GM12878 (cell line): ENCODE measurements around the gene VMP1. TPM values are rescaled to one million over a fixed set of nuclear protein-coding genes. Genes with fewer than 3 reads are reported as not detected.
A peak's percentile ranks its signal among the peaks of the same experiment; 100 is the strongest.

Experiments
- ATAC-seq: fragments of 200-7000 bp; cut with Tn5 transposase; 3 replicates; pipeline ENCODE4 v1.9.1; 2020; ENCODE audit warnings: mild to moderate bottlenecking, moderate library complexity
- BruUV-seq: library from RNA; stranded (reverse); fragments of 400-500 nt; replicated peaks from 2 replicates; lab custom pipeline; 2021; lab: Mats Ljungman, UMichigan
- CTCF ChIA-PET: fragments of 300-600 bp; sonication (Branson Sonifier 250); formaldehyde crosslinking; extraction: SDS; loops from one replicate; lab custom pipeline; 2021; ENCODE audit warnings: inconsistent platforms; lab: Yijun Ruan, JAX
- POLR2A ChIA-PET: fragments of 350-600 bp; formaldehyde crosslinking; extraction: SDS; loops from one replicate; lab custom pipeline; 2021; ENCODE audit warnings: inconsistent platforms; lab: Charles Lee
- RAD21 ChIA-PET: fragments of 300-600 bp; sonication (Branson Sonifier 250); formaldehyde crosslinking; loops from one replicate; lab custom pipeline; 2023; ENCODE audit warnings: antibody characterized with exemption; ENCODE audit not compliant: unreplicated experiment; lab: Charles Lee
- SMC1A ChIA-PET: fragments of 300-600 bp; sonication (Branson Sonifier 250); formaldehyde crosslinking; loops from one replicate; lab custom pipeline; 2023; ENCODE audit not compliant: unreplicated experiment, uncharacterized antibody; lab: Charles Lee
- DNase-seq: peaks from one replicate; pipeline ENCODE4 v3.0.0-alpha.2; 2011; ENCODE audit warnings: low read depth, low spot score
- FAIRE-seq: peaks from 3 replicates; lab custom pipeline; 2011; peaks lifted over from hg19 to GRCh38; lab: Jason Lieb, UNC
- H2AFZ ChIP-seq: 2 replicates; pipeline ENCODE4 v1.6.0; 2011; ENCODE audit warnings: low read depth, low read length, control low read depth; ENCODE audit not compliant: control insufficient read depth
- H3K27ac ChIP-seq: 2 replicates; pipeline ENCODE4 v1.5.1; 2011; ENCODE audit warnings: control low read depth; ENCODE audit not compliant: control insufficient read depth, insufficient read depth
- H3K27me3 ChIP-seq, 2 experiments: replicated peaks in 1 of 2; 2 replicates each; pipeline versions ENCODE4 v1.6.0 to v1.6.1; 2011; ENCODE audit warnings: low read length in 1 of 2; ENCODE audit not compliant: control insufficient read depth in 2 of 2, insufficient read depth in 2 of 2
- H3K36me3 ChIP-seq, 2 experiments: 2 replicates each; pipeline ENCODE4 v1.5.1; 2011; ENCODE audit warnings: low read length in 1 of 2; ENCODE audit not compliant: control insufficient read depth in 2 of 2, insufficient read depth in 2 of 2
- H3K4me1 ChIP-seq: 2 replicates; pipeline ENCODE4 v1.6.1; 2011; ENCODE audit warnings: mild to moderate bottlenecking, low read length, moderate library complexity, mixed read lengths; ENCODE audit not compliant: control insufficient read depth, insufficient read depth
- H3K4me2 ChIP-seq: 2 replicates; pipeline ENCODE4 v1.6.0; 2011; ENCODE audit warnings: control low read depth; ENCODE audit not compliant: control insufficient read depth, insufficient read depth
- H3K4me3 ChIP-seq: fragments of 200-600 bp; sonication (generic); 2 replicates; pipeline ENCODE4 v1.5.1; 2016
- H3K79me2 ChIP-seq: 2 replicates; pipeline ENCODE4 v1.6.0; 2011; ENCODE audit warnings: low read length; ENCODE audit not compliant: control insufficient read depth, insufficient read depth
- H3K9ac ChIP-seq: 2 replicates; pipeline ENCODE4 v1.8.0; 2011; ENCODE audit warnings: low read length, control low read depth, mixed read lengths; ENCODE audit not compliant: control insufficient read depth, insufficient read depth
- H3K9me3 ChIP-seq: replicated peaks from 3 replicates; pipeline ENCODE4 v1.5.1; 2011; ENCODE audit warnings: mild to moderate bottlenecking, low read length; ENCODE audit not compliant: control insufficient read depth, insufficient read depth
- H4K20me1 ChIP-seq: 2 replicates; pipeline ENCODE4 v1.6.0; 2011; ENCODE audit not compliant: control insufficient read depth, insufficient read depth
- CREB1 ChIP-seq: IDR thresholded peaks from 2 replicates; pipeline ENCODE4 v1.6.1; 2012; ENCODE audit warnings: low read depth, mild to moderate bottlenecking, inconsistent platforms
- DPF2 ChIP-seq: fragments of 450-650 bp; IDR thresholded peaks from 2 replicates; pipeline ENCODE4 v1.6.1; 2017; ENCODE audit warnings: mild to moderate bottlenecking
- EP300 ChIP-seq, 2 experiments: fragments of 150-350 bp in 1 of 2; IDR thresholded peaks; 2 replicates each; pipeline ENCODE4 v1.6.1; 2011 to 2012; ENCODE audit warnings: low read depth in 2 of 2, low read length in 2 of 2, borderline replicate concordance in 1 of 2, improper control_type of control experiment in 1 of 2, inconsistent platforms in 1 of 2; ENCODE audit not compliant: control insufficient read depth in 1 of 2
- FOXM1 ChIP-seq: IDR thresholded peaks from 2 replicates; pipeline ENCODE4 v1.6.1; 2012; ENCODE audit warnings: low read depth, mild to moderate bottlenecking, inconsistent platforms, low read length, moderate library complexity
- JUNB ChIP-seq: IDR thresholded peaks from 2 replicates; pipeline ENCODE4 v1.6.1; 2016; ENCODE audit warnings: antibody characterized with exemption, mild to moderate bottlenecking
- KAT2A ChIP-seq: conservative IDR thresholded peaks from 2 replicates; pipeline ENCODE4 v1.6.1; 2011; ENCODE audit warnings: low read depth, low read length; ENCODE audit not compliant: control insufficient read depth
- MAX ChIP-seq: IDR thresholded peaks from 2 replicates; pipeline ENCODE4 v1.6.1; 2012; ENCODE audit warnings: low read depth, low read length, improper control_type of control experiment
- MXI1 ChIP-seq: fragments of 150-350 bp; IDR thresholded peaks from 2 replicates; pipeline ENCODE4 v1.6.1; 2011; ENCODE audit warnings: low read depth, mild to moderate bottlenecking, inconsistent platforms, low read length, improper control_type of control experiment
- NFYA ChIP-seq: IDR thresholded peaks from 2 replicates; pipeline ENCODE4 v1.6.1; 2011; ENCODE audit warnings: low read depth, mild to moderate bottlenecking, low read length, improper control_type of control experiment, borderline replicate concordance
- PKNOX1 ChIP-seq: fragments of 450-650 bp; IDR thresholded peaks from 2 replicates; pipeline ENCODE4 v1.6.1; 2016; ENCODE audit warnings: mild to moderate bottlenecking
- RAD21 ChIP-seq: IDR thresholded peaks from 2 replicates; pipeline ENCODE4 v1.6.1; 2011; ENCODE audit warnings: mild to moderate bottlenecking, low read depth, low read length, moderate library complexity; ENCODE audit not compliant: insufficient read depth
- RB1 ChIP-seq: fragments of 450-650 bp; formaldehyde crosslinking; IDR thresholded peaks from 2 replicates; pipeline ENCODE4 v1.6.1; 2017; ENCODE audit warnings: mild to moderate bottlenecking, borderline replicate concordance
- SMAD5 ChIP-seq: IDR thresholded peaks from 2 replicates; pipeline ENCODE4 v1.6.1; 2016; ENCODE audit warnings: antibody characterized with exemption, low read depth
- SPI1 ChIP-seq: IDR thresholded peaks from 2 replicates; pipeline ENCODE4 v1.6.1; 2011; ENCODE audit warnings: low read depth, mild to moderate bottlenecking, low read length, moderate library complexity, borderline replicate concordance; ENCODE audit not compliant: insufficient read depth
- TCF12 ChIP-seq: IDR thresholded peaks from 2 replicates; pipeline ENCODE4 v1.6.1; 2011; ENCODE audit warnings: low read depth, mild to moderate bottlenecking, low read length
- TCF7 ChIP-seq: IDR thresholded peaks from 2 replicates; pipeline ENCODE4 v1.6.1; 2014; ENCODE audit warnings: antibody characterized with exemption, borderline replicate concordance
- ZNF207 ChIP-seq: fragments of 450-650 bp; IDR thresholded peaks from 2 replicates; pipeline ENCODE4 v1.6.1; 2014; ENCODE audit warnings: antibody characterized with exemption, mild to moderate bottlenecking, borderline replicate concordance
- ZNF24 ChIP-seq: fragments of 450-650 bp; IDR thresholded peaks from 2 replicates; pipeline ENCODE4 v1.6.1; 2017; ENCODE audit warnings: antibody characterized with exemption, mild to moderate bottlenecking
- ZZZ3 ChIP-seq: IDR thresholded peaks from 2 replicates; pipeline ENCODE4 v1.6.1; 2011; ENCODE audit warnings: low read depth; ENCODE audit not compliant: control insufficient read depth, insufficient read length
- WGBS: methylation state at CpG from one replicate; pipeline ENCODE4 v1.1.6; 2016; ENCODE audit warnings: low lambda C conversion rate; ENCODE audit not compliant: insufficient replicate concordance, insufficient coverage; ENCODE audit errors: missing lambda C conversion rate; 5-methylcytosine and 5-hydroxymethylcytosine counted together
- in situ Hi-C: fragments of 300-500 bp; cut with MboI; formaldehyde crosslinking; loops from 9 replicates; pipeline ENCODE4 v1.14.3; 2018; ENCODE audit warnings: mixed read lengths
- intact Hi-C: fragments of 100-400 bp; cut with micrococcal nuclease; formaldehyde crosslinking; loops from one replicate; pipeline ENCODE4 v1.14.2; 2022; ENCODE audit not compliant: unreplicated experiment
- polyA plus RNA-seq, 11 experiments: library from polyadenylated mRNA; depleted of rRNA in 4 of 11; unstranded in 6 of 11; stranded (reverse) in 5 of 11; fragments of >200 nt; fragmentation: Nextera tagmentation in 4 of 11; fragmentation: Illumina TruSeq in 1 of 11; extraction: Ambion mirVana in 4 of 11; extraction: Trizol in 1 of 11; gene quantifications; 1 replicate in 1 of 11; 2 replicates in 10 of 11; pipeline versions ENCODE4 v1.2.1 to v1.2.3, GENCODE V29; 2011 to 2016; ENCODE audit warnings: inconsistent platforms in 2 of 11, missing spikeins in 2 of 11, low read depth in 1 of 11
- total RNA-seq, 4 experiments: library from RNA; depleted of rRNA in 3 of 4; stranded (reverse); fragments of >200 nt in 3 of 4; fragmentation: Illumina TruSeq in 1 of 4; extraction: Trizol in 1 of 4; gene quantifications; 2 replicates each; pipeline versions ENCODE4 v1.2.1 to v1.2.3, GENCODE V29; 2013 to 2021
- TF ChIP-seq, protein P1 (sequence below): fragments of 450-650 bp; IDR thresholded peaks from 2 replicates; pipeline ENCODE4 v1.6.1; 2017; ENCODE audit warnings: low read depth, mild to moderate bottlenecking, moderate library complexity

The VMP1 gene
- total and polyA plus RNA-seq, 10 of the 15 experiments (the other 5 are each of a cell fraction or from before 2014, with no cell fraction given): 88.4 to 199 (median 132) TPM

DNA sequence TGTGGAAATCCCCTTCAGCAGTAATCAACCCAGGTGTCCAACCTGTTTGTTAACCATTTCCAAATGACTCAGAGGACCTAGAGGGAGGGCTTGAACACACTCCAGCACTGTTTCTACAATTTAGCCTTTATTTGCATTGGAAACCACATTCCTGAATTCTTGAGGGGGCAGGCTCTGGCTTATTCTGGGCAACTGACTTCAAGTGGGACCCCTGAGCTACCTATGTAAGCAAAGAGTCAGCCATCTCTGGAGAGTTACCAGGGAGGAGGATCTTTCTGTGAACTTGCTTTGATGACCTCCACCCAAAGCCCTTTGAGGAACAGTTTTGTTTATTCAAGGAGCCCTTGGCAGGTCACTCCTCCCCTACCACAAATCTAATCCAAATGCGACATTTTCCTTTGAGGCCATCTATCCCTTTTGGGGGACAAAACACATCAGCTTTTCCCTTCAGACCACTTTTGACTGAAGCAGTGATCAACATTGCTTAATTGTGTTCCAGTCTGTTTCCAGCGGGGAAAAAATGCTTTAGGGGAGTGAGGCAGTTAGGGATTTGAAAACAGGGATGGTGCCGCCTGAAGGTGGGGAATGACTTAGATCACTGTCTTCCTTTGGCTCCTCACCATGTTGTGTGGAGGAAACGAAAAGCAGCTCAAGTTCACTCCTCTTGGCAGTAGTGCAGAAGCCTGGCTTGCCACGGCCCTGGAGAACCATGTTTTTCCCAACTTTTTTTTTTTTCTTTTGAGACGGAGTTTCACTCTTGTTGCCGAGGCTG is 139.1 kb downstream of the VMP1 start:
- Histone ChIP-seq H3K36me3 (no peaks in the 10 kb centered on the region; a peak in 1 of 4 replicates), H3K4me3 (peak overlapping the region; percentile 28; the same call in 1 of the 2 replicates), H3K9ac (peak overlapping the region; percentile 60; the same call in 1 of the 2 replicates), H3K27ac (peak overlapping the region; percentile 68), H3K4me1 (peaks cover 55% of the 10 kb centered on the region), H3K27me3 (no peaks in the 10 kb centered on the region), H3K79me2 (peaks cover 12% of the 10 kb centered on the region), H4K20me1 (no peaks in the 10 kb centered on the region), H3K4me2 (peak overlapping the region; percentile 78), H3K9me3 (no peaks in the 10 kb centered on the region), H2AFZ (0 out of 2 replicates have a peak overlapping the region, but pooled peaks have one; percentile 12)
- ChIA-PET CTCF (interaction anchor here (0.6 to 2.6 kb wide), 6 partner anchors 9 to 107 kb away, joined by 3 to 12 read pairs (median 4); no protein-coding TSS in a partner anchor), POLR2A (interaction anchor here (0.6 to 13.3 kb wide), 13 partner anchors 9 to 455 kb away, joined by 3 to 332 read pairs (median 5); no protein-coding TSS in a partner anchor), SMC1A (interaction anchor here (0.6 to 12.6 kb wide), 9 partner anchors 9 to 304 kb away, joined by 3 to 143 read pairs (median 28); no protein-coding TSS in a partner anchor), RAD21 (interaction anchor here (1.4 to 8.4 kb wide), 6 partner anchors 9 to 93 kb away, joined by 3 to 149 read pairs (median 26); no protein-coding TSS in a partner anchor)
- intact Hi-C loops: loop anchor here (1.0 kb wide), 1 partner anchor 60 kb away; no protein-coding TSS in a partner anchor
- 26% methylated on average over 7 of the region's 7 CpGs for WGBS
- DNase-seq (peak; percentile 91), FAIRE-seq (peak; percentile 70), ATAC-seq (peak; percentile 54)
- BruUV-seq: no TSS peak
- in situ Hi-C loops: no loop called here
- TF ChIP-seq TCF7: peak; percentile 14; the same call in 1 of the 2 replicates
- peak; percentile 87 for TF ChIP-seq TCF12
- TF ChIP-seq CREB1: peak; percentile 23; the same call in 1 of the 2 replicates
- no peak; the same call in 1 of the 2 replicates for TF ChIP-seq RB1
- no peak for TF ChIP-seq ZNF24
- peak; percentile 31; the same call in 1 of the 2 replicates for TF ChIP-seq ZNF207
- TF ChIP-seq KAT2A: no peak
- TF ChIP-seq RAD21: no peak
- TF ChIP-seq PKNOX1: no peak
- TF ChIP-seq JUNB: peak; percentile 58
- no peak for TF ChIP-seq SMAD5
- TF ChIP-seq NFYA: no peak
- TF ChIP-seq DPF2: peak; percentile 86; the same call in 1 of the 2 replicates
- TF ChIP-seq MAX: no peak
- 0 out of 2 replicates have a peak, but pooled peaks have one; percentile 33 for TF ChIP-seq MXI1
- TF ChIP-seq FOXM1: peak; percentile 70; the same call in 1 of the 2 replicates
- peak; percentile 65 to 76 for TF ChIP-seq EP300 (IDR thresholded peaks at IDR 0.05; ENCODE audit: borderline replicate concordance in 1 of 2, control insufficient read depth in 1 of 2, low read depth in 2 of 2, low read length in 2 of 2)
- TF ChIP-seq SPI1: no peak
- TF ChIP-seq, protein P1, sequence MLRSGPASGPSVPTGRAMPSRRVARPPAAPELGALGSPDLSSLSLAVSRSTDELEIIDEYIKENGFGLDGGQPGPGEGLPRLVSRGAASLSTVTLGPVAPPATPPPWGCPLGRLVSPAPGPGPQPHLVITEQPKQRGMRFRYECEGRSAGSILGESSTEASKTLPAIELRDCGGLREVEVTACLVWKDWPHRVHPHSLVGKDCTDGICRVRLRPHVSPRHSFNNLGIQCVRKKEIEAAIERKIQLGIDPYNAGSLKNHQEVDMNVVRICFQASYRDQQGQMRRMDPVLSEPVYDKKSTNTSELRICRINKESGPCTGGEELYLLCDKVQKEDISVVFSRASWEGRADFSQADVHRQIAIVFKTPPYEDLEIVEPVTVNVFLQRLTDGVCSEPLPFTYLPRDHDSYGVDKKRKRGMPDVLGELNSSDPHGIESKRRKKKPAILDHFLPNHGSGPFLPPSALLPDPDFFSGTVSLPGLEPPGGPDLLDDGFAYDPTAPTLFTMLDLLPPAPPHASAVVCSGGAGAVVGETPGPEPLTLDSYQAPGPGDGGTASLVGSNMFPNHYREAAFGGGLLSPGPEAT: peak; percentile 52
- TF ChIP-seq ZZZ3: no peak
